Erythroblast (primary cell): ENCODE data around the gene G0S2.

Experiments
- GATA1 ChIP-seq: IDR thresholded peaks from 2 replicates; pipeline ENCODE4 v1.6.1; 2011; ENCODE audit warnings: low read depth, mild to moderate bottlenecking, control low read depth, low read length, moderate library complexity
- POLR2A ChIP-seq: IDR thresholded peaks from 2 replicates; pipeline ENCODE4 v1.6.1; 2011; ENCODE audit warnings: mild to moderate bottlenecking, low read length

- no peak for TF ChIP-seq POLR2A
- no peak for TF ChIP-seq GATA1
Observed at GRCh38 chr1:209717818-209718217, 42.6 kb downstream of the G0S2 start.
